Neuronal stem cell (in vitro differentiated cells): ENCODE measurements around the gene HOXA2.
A peak's percentile ranks its signal among the peaks of the same experiment; 100 is the strongest.

ENCODE experiments used
- DNase-seq: peaks from one replicate; pipeline ENCODE4 v3.0.0-alpha.2; 2013; ENCODE audit warnings: low spot score
- H2AFZ ChIP-seq: one replicate; pipeline ENCODE4 v1.6.1; 2013; ENCODE audit warnings: mild to moderate bottlenecking, low read length, inconsistent platforms
- H2AK5ac ChIP-seq: 2 replicates; pipeline ENCODE4 v1.6.1; 2013; ENCODE audit warnings: low read depth, mild to moderate bottlenecking, inconsistent platforms, low read length, moderate library complexity, mixed read lengths
- H2BK120ac ChIP-seq: 2 replicates; pipeline ENCODE4 v1.6.1; 2013; ENCODE audit warnings: low read depth, mild to moderate bottlenecking, inconsistent platforms, low read length, moderate library complexity, mixed read lengths
- H2BK12ac ChIP-seq: one replicate; pipeline ENCODE4 v1.6.1; 2013; ENCODE audit warnings: low read length, inconsistent platforms
- H2BK15ac ChIP-seq: 2 replicates; pipeline ENCODE4 v1.6.1; 2013; ENCODE audit warnings: mild to moderate bottlenecking, low read length, inconsistent platforms, mixed read lengths
- H2BK5ac ChIP-seq: one replicate; pipeline ENCODE4 v1.6.1; 2013; ENCODE audit warnings: inconsistent platforms, mild to moderate bottlenecking, low read length, moderate library complexity
- H3K14ac ChIP-seq: one replicate; pipeline ENCODE4 v1.6.1; 2013; ENCODE audit warnings: low read length, inconsistent platforms
- H3K18ac ChIP-seq: 2 replicates; pipeline ENCODE4 v1.6.1; 2013; ENCODE audit warnings: low read length, inconsistent platforms
- H3K23ac ChIP-seq: 2 replicates; pipeline ENCODE4 v1.6.1; 2013; ENCODE audit warnings: low read depth, mild to moderate bottlenecking, mixed read lengths, low read length, inconsistent platforms; ENCODE audit not compliant: poor library complexity
- H3K27ac ChIP-seq: replicated peaks from 3 replicates; pipeline ENCODE4 v1.5.1; 2013; ENCODE audit warnings: low read length, inconsistent platforms
- H3K27me3 ChIP-seq, 3 experiments: 2 replicates each; pipeline ENCODE4 v1.6.1; 2013; ENCODE audit warnings: low read length in 3 of 3, mild to moderate bottlenecking in 2 of 3, inconsistent platforms in 1 of 3, low read depth in 1 of 3, mixed read lengths in 1 of 3, moderate library complexity in 1 of 3; ENCODE audit not compliant: control insufficient read depth in 3 of 3, insufficient read depth in 3 of 3
- H3K36me3 ChIP-seq, 2 donors: replicated peaks in 1 of 2; 2 replicates each; pipeline ENCODE4 v1.6.1; 2013; ENCODE audit warnings: low read length in 2 of 2; ENCODE audit not compliant: control insufficient read depth in 2 of 2, insufficient read depth in 2 of 2
- H3K4ac ChIP-seq: 2 replicates; pipeline ENCODE4 v1.6.1; 2013; ENCODE audit warnings: inconsistent platforms, mild to moderate bottlenecking, low read length, moderate library complexity
- H3K4me1 ChIP-seq, 2 donors: 1 replicate in 1 of 2; 2 replicates in 1 of 2; pipeline ENCODE4 v1.6.1; 2013; ENCODE audit warnings: low read length in 2 of 2, low read depth in 1 of 2; ENCODE audit not compliant: control insufficient read depth in 2 of 2, insufficient read depth in 1 of 2
- H3K4me2 ChIP-seq: one replicate; pipeline ENCODE4 v1.6.1; 2013; ENCODE audit warnings: mild to moderate bottlenecking, low read length, inconsistent platforms; ENCODE audit not compliant: insufficient read depth, poor library complexity, severe bottlenecking
- H3K4me3 ChIP-seq, 2 donors: 2 replicates each; pipeline ENCODE4 v1.5.1; 2013; ENCODE audit warnings: low read length in 2 of 2, mild to moderate bottlenecking in 2 of 2, inconsistent platforms in 1 of 2, moderate library complexity in 1 of 2
- H3K79me1 ChIP-seq: one replicate; pipeline ENCODE4 v1.6.1; 2013; ENCODE audit warnings: low read depth, mild to moderate bottlenecking, inconsistent platforms, low read length, moderate library complexity
- H3K9ac ChIP-seq: one replicate; pipeline ENCODE4 v1.6.1; 2013; ENCODE audit warnings: mild to moderate bottlenecking, low read depth, low read length, inconsistent platforms; ENCODE audit not compliant: poor library complexity
- H3K9me3 ChIP-seq, 2 donors: replicated peaks in 1 of 2; 2 replicates each; pipeline versions ENCODE3 to v1.6.1; 2013; ENCODE audit warnings: low read length in 2 of 2, mild to moderate bottlenecking in 2 of 2, inconsistent platforms in 1 of 2, low read depth in 1 of 2, mixed read lengths in 1 of 2, moderate library complexity in 1 of 2; ENCODE audit not compliant: control insufficient read depth in 2 of 2, insufficient read depth in 1 of 2
- H4K8ac ChIP-seq: one replicate; pipeline ENCODE4 v1.6.1; 2013; ENCODE audit warnings: low read depth, mild to moderate bottlenecking, inconsistent platforms, low read length, moderate library complexity
- H4K91ac ChIP-seq: one replicate; pipeline ENCODE4 v1.6.1; 2013; ENCODE audit warnings: low read length, low read depth, mild to moderate bottlenecking, inconsistent platforms; ENCODE audit not compliant: poor library complexity
- WGBS, 2 donors: extraction: QIAGEN DNeasy Blood & Tissue Kit; methylation state at CpG; one replicate each; pipeline ENCODE4 v1.1.7; 2013; ENCODE audit warnings: missing lambda C conversion rate in 2 of 2, mixed read lengths in 1 of 2; ENCODE audit not compliant: insufficient read length in 2 of 2, insufficient replicate concordance in 1 of 2; ENCODE audit errors: extremely low coverage in 2 of 2; 5-methylcytosine and 5-hydroxymethylcytosine counted together

Gene HOXA2

GRCh38 chr7:27141137-27141922 is 38.8 kb upstream of the HOXA2 start:
- Histone ChIP-seq H3K4me1 (no peaks in the 10 kb centered on the region), H4K91ac (no peak overlapping the region), H2BK5ac (no peak overlapping the region), H2AK5ac (no peak overlapping the region), H3K4me3 (no peak overlapping the region), H3K9me3 (peaks cover 0 to 5% of the 10 kb centered on the region in 2 donors), H3K23ac (no peak overlapping the region), H3K36me3 (no peaks in the 10 kb centered on the region), H4K8ac (no peak overlapping the region), H3K9ac (no peak overlapping the region), H2AFZ (peak overlapping the region; percentile 87), H2BK15ac (no peak overlapping the region), H3K27me3 (peaks cover 53 to 100% (median 100%) of the 10 kb centered on the region in 3 experiments), H3K79me1 (no peaks in the 10 kb centered on the region), H3K18ac (no peak overlapping the region), H3K27ac (no peak overlapping the region), H3K4ac (no peak overlapping the region), H2BK120ac (no peak overlapping the region), H3K14ac (no peak overlapping the region), H3K4me2 (no peak overlapping the region), H2BK12ac (no peak overlapping the region)
- WGBS, 2 donors: no CpG with 5 or more reads among the region's 18 CpGs
- no peak for DNase-seq

GRCh38 chr7:27140126-27140857 is 37.8 kb upstream of the HOXA2 start:
- WGBS, 2 donors: no CpG with 5 or more reads among the region's 15 CpGs
- no peaks in the 10 kb centered on the region for H3K36me3 ChIP-seq
- H3K27me3 ChIP-seq: peaks cover 46 to 100% (median 100%) of the 10 kb centered on the region in 3 experiments
- DNase-seq: no peak
- no peak overlapping the region for H3K4ac ChIP-seq
- no peak overlapping the region for H3K18ac ChIP-seq
- H4K91ac ChIP-seq: no peak overlapping the region
- peaks cover 0 to 5% of the 10 kb centered on the region in 2 donors for H3K9me3 ChIP-seq
- no peak overlapping the region for H2BK15ac ChIP-seq
- H3K4me3 ChIP-seq: no peak overlapping the region
- no peak overlapping the region for H2BK5ac ChIP-seq
- no peak overlapping the region for H2BK120ac ChIP-seq
- peak overlapping the region; percentile 92 for H2AFZ ChIP-seq
- no peaks in the 10 kb centered on the region for H3K4me1 ChIP-seq
- H3K14ac ChIP-seq: no peak overlapping the region
- H2AK5ac ChIP-seq: no peak overlapping the region
- no peak overlapping the region for H3K27ac ChIP-seq
- H3K9ac ChIP-seq: no peak overlapping the region
- no peak overlapping the region for H3K23ac ChIP-seq
- no peaks in the 10 kb centered on the region for H3K79me1 ChIP-seq
- H4K8ac ChIP-seq: no peak overlapping the region
- no peak overlapping the region for H2BK12ac ChIP-seq
- H3K4me2 ChIP-seq: no peak overlapping the region

- H4K8ac ChIP-seq: no peak overlapping the region
- H2AFZ ChIP-seq: peak overlapping the region; percentile 92
- H3K79me1 ChIP-seq: no peaks in the 10 kb centered on the region
- no peak overlapping the region for H3K4me3 ChIP-seq
- H2BK12ac ChIP-seq: no peak overlapping the region
- no peak overlapping the region for H2BK15ac ChIP-seq
- no peak overlapping the region for H3K4ac ChIP-seq
- no peak overlapping the region for H4K91ac ChIP-seq
- DNase-seq: no peak
- H2BK120ac ChIP-seq: no peak overlapping the region
- no CpG with 5 or more reads among the region's 53 CpGs for WGBS, 2 donors
- no peak overlapping the region for H2AK5ac ChIP-seq
- no peak overlapping the region for H3K27ac ChIP-seq
- H3K36me3 ChIP-seq: no peaks in the 10 kb centered on the region
- peak overlapping the region; percentile 37 for H3K23ac ChIP-seq
- H3K9me3 ChIP-seq: peaks cover 0 to 5% of the 10 kb centered on the region in 2 donors
- H3K4me1 ChIP-seq: no peaks in the 10 kb centered on the region
- no peak overlapping the region for H3K9ac ChIP-seq
- H3K4me2 ChIP-seq: no peak overlapping the region
- H3K27me3 ChIP-seq: peaks cover 39 to 100% (median 97%) of the 10 kb centered on the region in 3 experiments
- H3K18ac ChIP-seq: no peak overlapping the region
- no peak overlapping the region for H3K14ac ChIP-seq
- H2BK5ac ChIP-seq: no peak overlapping the region
These were observed 37.0 kb upstream of the HOXA2 start for GRCh38 chr7:27139334-27140125.
